Fibroblast of skin of right quadriceps (primary cell): ENCODE results near the gene CCDC136.

Source experiments
- DNase-seq: peaks from one replicate; pipeline ENCODE4 v3.0.0-alpha.2; 2013

The CCDC136 gene

GRCh38 chr7:128807191-128807590, 15.4 kb downstream of the CCDC136 start:
- no peak for DNase-seq

- DNase-seq = no peak
These were observed 17.6 kb downstream of the CCDC136 start for GRCh38 chr7:128809363-128809762.

GRCh38 chr7:128810473-128810872, 18.7 kb downstream of the CCDC136 start:
- no peak for DNase-seq

GRCh38 chr7:128810997-128811396, 19.2 kb downstream of the CCDC136 start:
- DNase-seq = no peak

GRCh38 chr7:128811631-128812430, 20.1 kb downstream of the CCDC136 start:
- DNase-seq = no peak

GRCh38 chr7:128812514-128813168, 20.9 kb downstream of the CCDC136 start:
- DNase-seq = no peak

- DNase-seq = no peak
These were observed 22.7 kb downstream of the CCDC136 start for GRCh38 chr7:128814499-128814898.

- DNase-seq = no peak
These were observed 23.6 kb downstream of the CCDC136 start for GRCh38 chr7:128815289-128815942.

- DNase-seq = no peak
These were observed 26.9 kb downstream of the CCDC136 start for GRCh38 chr7:128818694-128819093.

GRCh38 chr7:128821724-128822123, 30.0 kb downstream of the CCDC136 start:
- DNase-seq = no peak

- no peak for DNase-seq
These were observed 34.7 kb downstream of the CCDC136 start for GRCh38 chr7:128826512-128826911.

- DNase-seq = no peak
These were observed 35.1 kb downstream of the CCDC136 start for GRCh38 chr7:128826916-128827247.

- peak; percentile 81 for DNase-seq
These were observed 35.6 kb downstream of the CCDC136 start for GRCh38 chr7:128827248-128827958.

GRCh38 chr7:128827971-128828711, 36.4 kb downstream of the CCDC136 start:
- DNase-seq = peak; percentile 85

GRCh38 chr7:128829391-128830166, 37.8 kb downstream of the CCDC136 start:
- DNase-seq = peak; percentile 86

- DNase-seq = peak; percentile 78
These were observed 38.7 kb downstream of the CCDC136 start, which contains the start of gene FLNC for GRCh38 chr7:128830231-128831177. Gene FLNC (plus strand): TSS chr7:128830406. CDS start chr7:128830638, 232 bp downstream.

- peak; percentile 86 for DNase-seq
These were observed 39.6 kb downstream of the CCDC136 start for GRCh38 chr7:128831178-128831993.

- DNase-seq = peak; percentile 64
These were observed 40.5 kb downstream of the CCDC136 start for GRCh38 chr7:128831994-128832879.

- DNase-seq = no peak
These were observed 41.0 kb downstream of the CCDC136 start for GRCh38 chr7:128832880-128833147.
